CD14-positive monocyte (primary cell): Measurements from ENCODE around the gene JAKMIP2. TPM values are rescaled to one million over a fixed set of nuclear protein-coding genes. Genes with fewer than 3 reads are reported as not detected.

ENCODE experiments used
- DNase-seq, 3 donors: peaks; one replicate each; pipeline ENCODE4 v3.0.0-alpha.2; 2011 to 2022
- H2AFZ ChIP-seq: 2 replicates; pipeline ENCODE4 v1.6.0; 2012; ENCODE audit warnings: mild to moderate bottlenecking, low read depth, low read length, inconsistent platforms; ENCODE audit not compliant: insufficient read depth, poor library complexity, severe bottlenecking
- H3K27ac ChIP-seq, 2 donors: 1 replicate in 1 of 2; 2 replicates in 1 of 2; pipeline ENCODE4 v1.5.1; 2012 to 2013; ENCODE audit warnings: low read length in 2 of 2, control low read depth in 1 of 2, inconsistent platforms in 1 of 2, low read depth in 1 of 2, mild to moderate bottlenecking in 1 of 2
- H3K27me3 ChIP-seq, 2 donors: one replicate each; pipeline versions ENCODE4 v1.6.0 to v1.6.1; 2011 to 2013; ENCODE audit warnings: low read length in 2 of 2; ENCODE audit not compliant: control insufficient read depth in 2 of 2, insufficient read depth in 2 of 2
- H3K36me3 ChIP-seq, 2 donors: replicated peaks in 1 of 2; 1 replicate in 1 of 2; 2 replicates in 1 of 2; pipeline versions ENCODE4 v1.5.1 to v1.6.1; 2012 to 2013; ENCODE audit warnings: low read length in 2 of 2, control low read depth in 1 of 2, inconsistent platforms in 1 of 2, mild to moderate bottlenecking in 1 of 2; ENCODE audit not compliant: insufficient read depth in 2 of 2, control insufficient read depth in 1 of 2
- H3K4me1 ChIP-seq, 2 donors: 1 replicate in 1 of 2; 2 replicates in 1 of 2; pipeline versions ENCODE4 v1.5.1 to v1.6.1; 2012 to 2013; ENCODE audit warnings: low read length in 2 of 2, control low read depth in 1 of 2, inconsistent platforms in 1 of 2, mild to moderate bottlenecking in 1 of 2, moderate library complexity in 1 of 2; ENCODE audit not compliant: insufficient read depth in 2 of 2, control insufficient read depth in 1 of 2
- H3K4me2 ChIP-seq: replicated peaks from 2 replicates; pipeline ENCODE3; 2012; ENCODE audit warnings: low read length, moderate library complexity, mild to moderate bottlenecking; ENCODE audit not compliant: poor library complexity, severe bottlenecking; ENCODE audit errors: extremely low read depth
- H3K4me3 ChIP-seq, 3 experiments: fragments of 200-600 bp in 1 of 3; sonication (generic) in 1 of 3; replicated peaks in 1 of 3; 1 replicate in 2 of 3; 2 replicates in 1 of 3; pipeline ENCODE4 v1.5.1; 2011 to 2013; ENCODE audit warnings: low read length in 3 of 3, mild to moderate bottlenecking in 3 of 3, control low read depth in 2 of 3, low read depth in 2 of 3, inconsistent platforms in 1 of 3, moderate library complexity in 1 of 3
- H3K79me2 ChIP-seq: 2 replicates; pipeline ENCODE4 v1.6.0; 2012; ENCODE audit warnings: mild to moderate bottlenecking, control low read depth, inconsistent platforms, low read length, moderate library complexity; ENCODE audit not compliant: insufficient read depth
- H3K9ac ChIP-seq: 2 replicates; pipeline ENCODE4 v1.6.0; 2017; ENCODE audit warnings: low read length, mild to moderate bottlenecking; ENCODE audit not compliant: insufficient read depth, poor library complexity, severe bottlenecking
- H3K9me3 ChIP-seq, 2 donors: replicated peaks in 1 of 2; 1 replicate in 1 of 2; 2 replicates in 1 of 2; pipeline versions ENCODE4 v1.5.1 to v1.6.1; 2012 to 2013; ENCODE audit warnings: low read length in 2 of 2, control low read depth in 1 of 2; ENCODE audit not compliant: control insufficient read depth in 1 of 2, insufficient read depth in 1 of 2
- H4K20me1 ChIP-seq: 2 replicates; pipeline ENCODE4 v1.6.0; 2012; ENCODE audit warnings: mild to moderate bottlenecking, low read length, control low read depth, moderate library complexity; ENCODE audit not compliant: insufficient read depth
- H3K27ac Mint-ChIP-seq, 7 donors: one replicate each; pipeline ENCODE4 v1.8.0; 2020; ENCODE audit warnings: mild to moderate bottlenecking in 7 of 7, mixed read lengths in 7 of 7, moderate library complexity in 6 of 7, inconsistent platforms in 2 of 7
- H3K27me3 Mint-ChIP-seq, 3 donors: one replicate each; pipeline ENCODE4 v1.8.0; 2021 to 2022; ENCODE audit warnings: low read depth in 3 of 3, mild to moderate bottlenecking in 3 of 3, mixed read lengths in 3 of 3, moderate library complexity in 3 of 3, inconsistent platforms in 1 of 3
- H3K36me3 Mint-ChIP-seq, 2 donors: one replicate each; pipeline ENCODE4 v1.8.0; 2020; ENCODE audit warnings: mixed read lengths in 2 of 2, inconsistent platforms in 1 of 2, mild to moderate bottlenecking in 1 of 2
- H3K4me1 Mint-ChIP-seq: one replicate; pipeline ENCODE4 v1.8.0; 2020; ENCODE audit warnings: mild to moderate bottlenecking, mixed read lengths
- H3K4me3 Mint-ChIP-seq, 2 donors: one replicate each; pipeline ENCODE4 v1.8.0; 2020; ENCODE audit warnings: mild to moderate bottlenecking in 2 of 2, mixed read lengths in 2 of 2, moderate library complexity in 1 of 2
- H3K9me3 Mint-ChIP-seq, 7 donors: one replicate each; pipeline ENCODE4 v1.8.0; 2020 to 2022; ENCODE audit warnings: mixed read lengths in 7 of 7, mild to moderate bottlenecking in 6 of 7, moderate library complexity in 6 of 7, inconsistent platforms in 2 of 7
- WGBS: methylation state at CpG from one replicate; pipeline ENCODE4 v1.1.5; 2013; ENCODE audit warnings: missing lambda C conversion rate; ENCODE audit not compliant: insufficient coverage; 5-methylcytosine and 5-hydroxymethylcytosine counted together
- intact Hi-C, 2 donors: fragments of 100-400 bp; cut with micrococcal nuclease; formaldehyde crosslinking; loops; one replicate each; pipeline versions ENCODE4 v1.15.0 to v1.15.1; 2023
- polyA plus RNA-seq, 3 donors: library from polyadenylated mRNA; depleted of rRNA in 1 of 3; unstranded in 2 of 3; stranded (reverse) in 1 of 3; fragments of 300-500 nt in 2 of 3; fragments of >200 nt in 1 of 3; fragmentation: Illumina TruSeq in 2 of 3; gene quantifications; 1 replicate in 2 of 3; 2 replicates in 1 of 3; pipeline ENCODE4 v1.2.3, GENCODE V29; 2012 to 2021
- TF ChIP-seq, protein P1 (sequence below): fragments of 200-600 bp; IDR thresholded peaks from one replicate; pipeline ENCODE4 v1.8.0; 2022; ENCODE audit warnings: antibody characterized with exemption, mild to moderate bottlenecking

Gene JAKMIP2
- polyA plus RNA-seq, 3 donors: 0.02 TPM; not detected in 2

DNA sequence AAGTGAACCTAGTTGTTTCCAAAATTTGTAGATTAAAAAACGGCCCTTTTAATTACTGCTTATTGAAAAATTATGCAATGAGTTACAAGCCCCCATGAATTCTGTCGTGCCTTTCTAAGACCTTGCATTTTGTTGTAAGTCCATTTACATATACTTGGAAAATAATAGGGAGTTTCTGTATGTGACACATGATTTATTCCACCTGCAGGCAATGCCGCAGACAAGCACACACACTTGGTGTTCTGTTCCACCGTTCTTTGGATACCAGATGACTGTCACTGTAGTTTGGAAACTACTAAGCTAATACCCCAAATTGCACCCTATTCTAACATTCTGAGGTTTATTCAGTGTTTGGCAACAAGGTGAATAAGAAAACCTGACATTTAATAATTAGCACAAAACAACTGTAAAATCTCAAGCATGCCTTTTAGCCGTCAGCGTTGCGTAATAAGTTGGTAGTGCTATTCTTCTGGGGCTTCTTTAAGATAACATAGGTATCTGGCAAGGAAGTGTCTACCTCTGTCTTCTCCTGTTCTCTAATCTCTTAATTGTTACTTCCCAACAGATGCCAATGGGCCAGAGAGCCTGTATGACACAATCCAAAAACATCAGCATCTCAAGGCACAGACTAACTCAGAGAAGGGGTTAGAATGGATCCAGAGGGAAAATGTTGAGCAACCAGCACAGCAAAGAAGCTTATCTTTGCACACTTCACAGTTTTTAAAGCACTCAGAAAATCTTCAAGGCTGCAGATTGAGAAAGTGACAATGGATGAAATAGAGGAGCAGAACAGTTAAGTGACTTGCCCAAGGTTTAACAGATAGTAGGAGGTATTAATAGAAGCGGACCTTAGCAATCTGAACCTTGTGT is 224.4 kb downstream of the JAKMIP2 start:
- Histone ChIP-seq H3K4me2 (no peak overlapping the region), H3K9ac (no peak overlapping the region), H3K27me3 (no peaks in the 10 kb centered on the region), H3K36me3 (no peaks in the 10 kb centered on the region), H3K79me2 (no peaks in the 10 kb centered on the region), H3K9me3 (no peaks in the 10 kb centered on the region), H3K4me1 (no peaks in the 10 kb centered on the region), H3K4me3 (no peak overlapping the region), H2AFZ (no peak overlapping the region), H3K27ac (no peak overlapping the region), H4K20me1 (no peaks in the 10 kb centered on the region)
- no peaks in the 10 kb centered on the region for H3K36me3 Mint-ChIP-seq
- peaks cover 6 to 17% (median 6%) of the 10 kb centered on the region in 3 donors for H3K27me3 Mint-ChIP-seq
- no peaks in the 10 kb centered on the region for H3K9me3 Mint-ChIP-seq
- TF ChIP-seq, protein P1, sequence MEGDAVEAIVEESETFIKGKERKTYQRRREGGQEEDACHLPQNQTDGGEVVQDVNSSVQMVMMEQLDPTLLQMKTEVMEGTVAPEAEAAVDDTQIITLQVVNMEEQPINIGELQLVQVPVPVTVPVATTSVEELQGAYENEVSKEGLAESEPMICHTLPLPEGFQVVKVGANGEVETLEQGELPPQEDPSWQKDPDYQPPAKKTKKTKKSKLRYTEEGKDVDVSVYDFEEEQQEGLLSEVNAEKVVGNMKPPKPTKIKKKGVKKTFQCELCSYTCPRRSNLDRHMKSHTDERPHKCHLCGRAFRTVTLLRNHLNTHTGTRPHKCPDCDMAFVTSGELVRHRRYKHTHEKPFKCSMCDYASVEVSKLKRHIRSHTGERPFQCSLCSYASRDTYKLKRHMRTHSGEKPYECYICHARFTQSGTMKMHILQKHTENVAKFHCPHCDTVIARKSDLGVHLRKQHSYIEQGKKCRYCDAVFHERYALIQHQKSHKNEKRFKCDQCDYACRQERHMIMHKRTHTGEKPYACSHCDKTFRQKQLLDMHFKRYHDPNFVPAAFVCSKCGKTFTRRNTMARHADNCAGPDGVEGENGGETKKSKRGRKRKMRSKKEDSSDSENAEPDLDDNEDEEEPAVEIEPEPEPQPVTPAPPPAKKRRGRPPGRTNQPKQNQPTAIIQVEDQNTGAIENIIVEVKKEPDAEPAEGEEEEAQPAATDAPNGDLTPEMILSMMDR: no peak
- no peak for DNase-seq
- peaks cover 1% of the 10 kb centered on the region for H3K4me1 Mint-ChIP-seq
- no peak overlapping the region for H3K4me3 Mint-ChIP-seq
- 80% methylated on average over 1 of the region's 8 CpGs for WGBS
- H3K27ac Mint-ChIP-seq: no peak overlapping the region
- intact Hi-C loops: loop anchor here (5.0 to 10.0 kb wide), 2 partner anchors 93 to 96 kb away; no protein-coding TSS in a partner anchor

DNA sequence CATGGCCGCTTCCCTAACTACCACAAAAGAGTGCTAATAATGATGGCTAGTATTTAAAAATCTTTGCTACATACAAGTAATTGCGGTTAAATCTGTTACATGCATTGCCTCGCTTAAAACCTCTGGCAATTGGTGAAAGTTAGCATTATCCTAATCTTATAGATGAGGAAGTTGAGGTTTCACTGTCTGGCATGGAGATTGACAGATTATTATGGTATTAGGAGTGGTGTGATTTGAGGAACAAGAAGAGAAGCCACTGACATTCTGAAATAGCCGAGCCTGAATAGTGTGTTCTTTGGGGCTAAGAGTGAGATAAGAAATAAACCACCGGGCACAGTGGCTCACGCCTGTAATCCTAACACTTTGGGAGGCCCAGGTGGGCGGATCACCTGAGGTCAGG is 227.4 kb downstream of the JAKMIP2 start:
- no peak for DNase-seq
- Histone ChIP-seq H4K20me1 (no peaks in the 10 kb centered on the region), H3K4me3 (no peak overlapping the region), H3K27ac (no peak overlapping the region), H3K4me2 (no peak overlapping the region), H3K9ac (no peak overlapping the region), H3K27me3 (no peaks in the 10 kb centered on the region), H3K36me3 (no peaks in the 10 kb centered on the region), H3K9me3 (no peaks in the 10 kb centered on the region), H3K79me2 (no peaks in the 10 kb centered on the region), H3K4me1 (no peaks in the 10 kb centered on the region), H2AFZ (no peak overlapping the region)
- Mint-ChIP-seq H3K4me1 (peaks cover 1% of the 10 kb centered on the region), H3K27me3 (peaks cover 3 to 16% (median 5%) of the 10 kb centered on the region in 3 donors), H3K4me3 (no peak overlapping the region), H3K9me3 (peaks cover 0 to 5% (median 0%) of the 10 kb centered on the region in 7 donors), H3K27ac (no peak overlapping the region), H3K36me3 (no peaks in the 10 kb centered on the region)
- TF ChIP-seq, protein P1: no peak
- intact Hi-C loops: loop anchor here (5.0 to 10.0 kb wide), 2 partner anchors 90 to 93 kb away; no protein-coding TSS in a partner anchor
- WGBS: 0% methylated on average over 1 of the region's 7 CpGs
